CD1c-positive myeloid dendritic cell (primary cell): ENCODE data around the gene SCFD2.
"Not testable (repeated sequence)": the region's sequence is repeated elsewhere in the genome, so short reads cannot be mapped to it uniquely, and the experiment has no call there.

Experiments used
- DNase-seq: peaks from one replicate; pipeline ENCODE4 v3.0.0-alpha.2; 2016; ENCODE audit errors: extremely low spot score

Gene SCFD2

DNA sequence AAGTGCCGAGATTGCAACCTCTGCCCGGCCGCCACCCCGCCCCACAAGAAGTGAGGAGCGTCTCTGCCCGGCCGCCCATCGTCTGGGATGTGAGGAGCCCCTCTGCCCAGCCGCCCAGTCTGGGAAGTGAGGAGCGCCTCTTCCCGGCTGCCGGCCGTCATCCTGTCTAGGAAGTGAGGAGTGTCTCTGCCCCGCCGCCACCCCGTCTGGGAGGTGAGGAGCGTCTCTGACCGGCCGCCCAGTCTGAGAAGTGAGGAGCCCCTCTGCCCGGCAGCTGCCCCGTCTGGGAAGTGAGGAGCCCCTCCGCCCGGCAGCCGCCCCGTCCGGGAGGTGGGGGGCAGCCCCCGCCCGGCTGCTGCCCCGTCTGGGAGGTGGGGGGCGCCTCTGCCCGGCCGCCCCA, 226.6 kb downstream of the SCFD2 start:
- DNase-seq, result not testable (repeated sequence)

- DNase-seq, result no peak
These were observed 228.4 kb downstream of the SCFD2 start for GRCh38 chr4:53137468-53137867.

DNA sequence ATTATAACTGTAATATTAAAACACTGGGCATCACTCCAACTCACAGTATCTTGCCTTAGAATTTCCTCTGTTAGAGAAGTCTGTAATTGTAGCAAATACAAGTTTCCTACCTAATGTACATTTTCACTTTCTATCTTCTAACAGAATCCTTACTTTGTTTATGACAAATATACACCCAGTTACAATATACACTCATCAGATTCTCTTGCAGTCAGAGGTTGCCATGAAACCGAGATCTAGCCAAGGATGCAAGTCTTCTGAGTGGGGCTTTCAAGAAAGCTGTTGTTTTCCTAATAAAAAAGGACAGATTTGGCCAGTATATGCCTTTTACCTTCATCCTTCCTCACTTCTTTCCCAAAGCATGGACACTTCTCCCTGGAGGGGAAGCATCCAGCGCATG, 228.9 kb downstream of the SCFD2 start:
- DNase-seq, result no peak

DNA sequence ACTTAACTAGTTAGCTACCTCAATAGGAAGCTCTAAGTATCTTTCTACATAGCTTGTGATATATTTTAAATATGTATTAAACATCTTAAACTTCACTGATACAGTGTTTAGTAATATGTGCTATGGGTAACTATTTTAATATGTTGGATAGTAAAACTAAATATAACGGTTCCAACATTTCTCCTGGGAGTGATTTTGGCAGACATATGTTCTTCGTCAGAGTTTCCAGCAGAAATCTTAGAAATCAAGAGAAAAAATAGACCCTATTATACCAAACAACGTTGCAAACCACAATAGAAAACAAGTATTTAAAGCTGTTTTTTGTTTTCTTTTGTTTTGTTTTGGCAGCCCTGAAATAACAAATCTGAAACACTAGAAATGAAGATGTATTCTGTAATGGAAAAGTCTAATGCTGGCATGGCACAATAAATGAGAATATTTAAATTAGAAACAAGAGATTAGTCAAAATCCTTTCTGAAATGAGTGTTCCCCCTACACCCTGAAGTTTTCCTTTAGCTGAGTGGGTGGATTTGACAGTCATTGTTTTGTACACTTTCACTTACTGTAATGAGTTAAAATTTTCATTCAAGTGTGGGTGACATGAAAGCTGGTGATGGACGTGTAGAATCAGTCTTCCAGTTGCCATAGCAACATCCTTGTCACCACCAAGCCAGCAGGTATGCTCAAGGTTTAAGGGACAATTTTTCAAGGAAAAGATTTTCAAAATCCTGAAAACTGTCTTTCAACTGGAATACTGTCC, 233.5 kb downstream of the SCFD2 start:
- DNase-seq, result no peak

- DNase-seq, result no peak
These were observed 234.3 kb downstream of the SCFD2 start for GRCh38 chr4:53131562-53131925.

DNA sequence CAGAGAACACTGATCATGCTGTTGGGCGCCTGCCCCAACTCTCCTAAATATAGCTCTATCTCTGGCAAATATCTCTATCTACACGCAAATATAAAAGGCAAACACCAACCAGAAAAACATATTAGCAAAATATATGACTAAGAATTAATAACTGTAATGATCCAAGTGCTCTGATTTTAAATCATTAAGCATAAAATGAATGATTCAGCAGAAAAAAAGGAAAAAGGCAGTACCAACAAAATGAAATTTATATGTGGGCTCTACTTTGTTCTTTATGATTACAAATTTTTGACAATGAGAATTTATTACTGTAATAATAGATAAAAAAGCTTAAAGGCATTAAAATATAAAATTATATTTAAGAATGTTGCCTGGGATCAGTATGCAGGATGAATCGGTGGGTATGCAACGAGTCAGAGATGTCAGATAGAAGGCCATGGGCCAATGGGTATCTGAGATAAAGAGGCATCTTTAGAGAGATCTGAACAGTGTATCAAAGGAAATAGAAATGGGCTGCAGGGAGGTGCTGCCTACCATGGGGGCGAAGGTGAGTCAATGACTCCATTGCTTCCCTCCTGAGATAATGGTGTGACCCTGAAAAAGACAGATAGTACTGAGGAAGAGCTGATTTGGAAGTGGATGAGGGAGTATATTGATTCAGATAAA, 234.8 kb downstream of the SCFD2 start:
- no peak for DNase-seq

GRCh38 chr4:53128706-53129357, 237.0 kb downstream of the SCFD2 start:
- no peak for DNase-seq

GRCh38 chr4:53128231-53128630, 237.6 kb downstream of the SCFD2 start:
- DNase-seq, result no peak

- DNase-seq, result no peak
These were observed 238.5 kb downstream of the SCFD2 start for GRCh38 chr4:53127365-53127764.

GRCh38 chr4:53126099-53126498, 239.8 kb downstream of the SCFD2 start:
- DNase-seq, result no peak

GRCh38 chr4:53123819-53124218, 242.0 kb downstream of the SCFD2 start:
- DNase-seq, result no peak

DNA sequence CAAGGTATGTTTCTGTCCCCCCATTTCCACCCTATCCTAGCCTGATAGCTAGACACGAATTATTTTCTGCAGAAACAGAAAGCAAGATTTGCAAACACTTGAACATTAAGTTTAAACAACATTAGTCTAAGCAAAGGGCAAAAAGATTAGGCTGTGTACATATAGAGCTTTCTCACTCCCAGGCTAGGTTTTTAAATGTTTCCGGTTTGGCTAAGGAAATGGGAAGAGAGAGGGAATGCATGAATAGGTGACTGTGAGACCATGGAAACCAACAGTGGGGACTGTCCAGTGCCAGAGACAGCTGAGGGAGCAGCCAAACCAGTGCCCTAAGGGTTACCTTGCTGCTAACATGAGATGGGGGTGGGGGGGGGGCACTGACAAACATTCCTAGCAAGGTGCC, 242.7 kb downstream of the SCFD2 start:
- no peak for DNase-seq

- no peak for DNase-seq
These were observed 243.4 kb downstream of the SCFD2 start for GRCh38 chr4:53122280-53123116.

- no peak for DNase-seq
These were observed 244.5 kb downstream of the SCFD2 start for GRCh38 chr4:53121264-53121865.

- no peak for DNase-seq
These were observed 245.1 kb downstream of the SCFD2 start for GRCh38 chr4:53120778-53121177.

GRCh38 chr4:53119680-53120079, 246.2 kb downstream of the SCFD2 start:
- DNase-seq, result no peak

GRCh38 chr4:53118676-53119075, 247.2 kb downstream of the SCFD2 start:
- DNase-seq, result no peak

GRCh38 chr4:53116954-53117353, 248.9 kb downstream of the SCFD2 start:
- DNase-seq, result no peak

DNA sequence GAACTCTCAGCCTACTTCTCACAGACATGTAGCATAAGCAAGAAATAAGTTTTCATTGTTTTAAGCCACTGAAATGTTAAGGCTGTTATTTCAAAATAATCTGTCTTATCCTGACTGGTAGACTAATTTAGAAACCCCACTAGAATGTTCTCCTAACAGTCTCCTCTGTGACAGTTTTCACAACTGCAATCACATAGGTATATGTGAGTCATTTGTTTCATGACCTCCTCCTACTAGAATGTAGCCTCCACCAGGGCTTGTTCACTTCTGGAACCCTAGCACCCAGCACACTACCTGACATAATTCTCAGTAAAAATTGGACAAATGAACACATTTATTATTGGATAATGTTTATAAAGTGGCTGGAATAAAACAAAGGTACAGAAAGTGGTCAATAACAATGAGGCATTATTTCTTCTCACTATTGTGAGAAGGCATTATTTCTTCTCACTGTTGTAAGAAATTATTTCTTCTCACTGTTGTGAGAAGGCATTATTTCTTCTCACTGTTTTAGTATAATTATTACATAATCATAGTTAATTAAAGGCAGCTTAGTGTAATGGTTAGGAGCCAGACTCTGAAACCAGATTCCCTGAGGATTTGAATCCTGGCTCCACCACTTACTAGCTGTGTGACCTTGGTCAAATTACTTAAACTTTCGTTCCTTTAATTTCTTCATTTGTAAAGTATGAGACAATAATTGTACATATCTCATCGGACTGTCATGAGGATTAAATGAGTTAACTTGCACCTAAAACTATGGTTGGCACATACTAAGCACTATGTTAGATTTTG, 252.2 kb downstream of the SCFD2 start:
- DNase-seq, result no peak

GRCh38 chr4:53105313-53105712, 260.5 kb downstream of the SCFD2 start:
- DNase-seq, result no peak

GRCh38 chr4:53103481-53103880, 262.4 kb downstream of the SCFD2 start:
- no peak for DNase-seq
